ENCODE measurements around the gene TST.

TST gene

GRCh38 chr22:37032134-37032534 lies 12.9 kb upstream of the TST start:
- no peak for TF ChIP-seq CTCF (IDR thresholded peaks at IDR 0.05; ENCODE audit: low read depth, low read length, missing control alignments)
- no peak for DNase-seq (ENCODE audit: low read depth)
- in situ Hi-C loops (cut with HindIII; ENCODE audit: low sequenced_read_pairs): no loop called here
- no peak overlapping the region for H3K4me3 ChIP-seq (ENCODE audit: low read depth, low read length)

- no peak for TF ChIP-seq CTCF (IDR thresholded peaks at IDR 0.05; ENCODE audit: low read depth, low read length, missing control alignments)
- H3K4me3 ChIP-seq (ENCODE audit: low read depth, low read length): no peak overlapping the region
- no peak for DNase-seq (ENCODE audit: low read depth)
- in situ Hi-C loops (cut with HindIII; ENCODE audit: low sequenced_read_pairs): no loop called here
Measured at GRCh38 chr22:37030560-37031281, 11.5 kb upstream of the TST start.

- in situ Hi-C loops (cut with HindIII; ENCODE audit: low sequenced_read_pairs): no loop called here
- H3K4me3 ChIP-seq (ENCODE audit: low read depth, low read length): no peak overlapping the region
- no peak for DNase-seq (ENCODE audit: low read depth)
- no peak for TF ChIP-seq CTCF (IDR thresholded peaks at IDR 0.05; ENCODE audit: low read depth, low read length, missing control alignments)
Measured at GRCh38 chr22:37028692-37029674, 9.7 kb upstream of the TST start.

DNA sequence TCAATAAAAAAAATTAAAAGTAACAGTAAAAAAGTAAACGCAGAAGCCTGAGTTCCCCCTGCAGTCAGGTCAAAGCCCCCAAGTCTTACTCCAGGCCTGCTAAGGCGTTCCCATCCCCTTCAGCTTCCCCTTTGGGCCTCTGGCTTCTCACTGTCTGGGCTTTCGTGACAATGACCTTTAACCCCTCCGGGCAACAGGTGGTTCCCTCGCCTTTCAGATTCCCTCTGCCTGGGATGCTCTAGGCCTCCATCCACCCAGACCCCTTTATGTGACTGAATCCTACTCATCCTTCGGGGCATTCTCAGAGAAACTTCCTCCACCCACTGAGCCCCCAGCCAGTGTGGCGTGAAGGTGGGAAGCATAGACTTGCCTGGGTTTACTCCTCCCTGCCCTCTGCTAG lies 8.3 kb upstream of the TST start:
- no peak for DNase-seq (ENCODE audit: low read depth)
- in situ Hi-C loops (cut with HindIII; ENCODE audit: low sequenced_read_pairs): no loop called here
- no peak for TF ChIP-seq CTCF (IDR thresholded peaks at IDR 0.05; ENCODE audit: low read depth, low read length, missing control alignments)
- no peak overlapping the region for H3K4me3 ChIP-seq (ENCODE audit: low read depth, low read length)

- no peak for DNase-seq (ENCODE audit: low read depth)
- H3K4me3 ChIP-seq (ENCODE audit: low read depth, low read length): no peak overlapping the region
- in situ Hi-C loops (cut with HindIII; ENCODE audit: low sequenced_read_pairs): no loop called here
- no peak for TF ChIP-seq CTCF (IDR thresholded peaks at IDR 0.05; ENCODE audit: low read depth, low read length, missing control alignments)
Measured at GRCh38 chr22:37026325-37026724, 7.1 kb upstream of the TST start.

DNA sequence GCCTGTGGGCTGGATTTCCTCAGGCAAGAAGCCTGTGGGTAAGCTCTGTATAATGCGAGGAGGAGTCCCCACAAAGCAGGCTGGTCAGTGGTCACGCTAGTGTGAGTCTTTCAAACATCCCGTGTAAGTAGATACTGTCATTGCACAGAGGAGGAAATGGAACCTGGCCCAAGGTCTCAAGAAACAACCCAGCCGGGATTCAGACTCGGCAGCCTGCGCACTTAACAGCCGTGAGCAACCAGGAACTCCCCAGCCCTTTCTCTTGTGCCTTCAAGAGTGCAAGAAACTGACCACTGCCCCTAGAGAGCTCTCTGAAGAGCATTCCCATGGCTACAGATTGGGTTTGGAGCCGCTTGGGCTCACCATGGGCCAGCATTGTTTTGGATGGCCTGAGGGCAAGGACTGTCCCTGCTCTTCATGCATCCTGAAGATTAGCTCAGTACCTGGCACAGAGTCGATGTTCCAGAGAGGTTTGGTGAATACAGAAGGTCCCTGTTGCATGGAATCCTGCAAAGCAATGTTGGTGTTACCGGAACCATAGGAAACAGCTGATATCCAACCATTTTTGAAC lies 6.3 kb upstream of the TST start:
- no peak for TF ChIP-seq CTCF (IDR thresholded peaks at IDR 0.05; ENCODE audit: low read depth, low read length, missing control alignments)
- no peak for DNase-seq (ENCODE audit: low read depth)
- no peak overlapping the region for H3K4me3 ChIP-seq (ENCODE audit: low read depth, low read length)
- in situ Hi-C loops (cut with HindIII; ENCODE audit: low sequenced_read_pairs): no loop called here
